Esophagus muscularis mucosa (tissue), 3 donors: Measurements from ENCODE around the gene ZNF557.
"Not testable (repeated sequence)": the region's sequence is repeated elsewhere in the genome, so short reads cannot be mapped to it uniquely, and the experiment has no call there.

ENCODE experiments used
- POLR2A ChIP-seq: fragments of 450-650 bp; IDR thresholded peaks from one replicate; pipeline ENCODE4 v1.6.1; 2017; ENCODE audit warnings: antibody characterized with exemption, moderate library complexity, mild to moderate bottlenecking, low read depth
- TF ChIP-seq, protein P1 (sequence below), 3 experiments: fragments of 200-600 bp in 2 of 3; fragments of 450-650 bp in 1 of 3; sonication (generic) in 2 of 3; IDR thresholded peaks; one replicate each; pipeline ENCODE4 v1.5.1; 2017 to 2019; ENCODE audit warnings: antibody characterized with exemption in 3 of 3, mild to moderate bottlenecking in 2 of 3, moderate library complexity in 1 of 3

DNA sequence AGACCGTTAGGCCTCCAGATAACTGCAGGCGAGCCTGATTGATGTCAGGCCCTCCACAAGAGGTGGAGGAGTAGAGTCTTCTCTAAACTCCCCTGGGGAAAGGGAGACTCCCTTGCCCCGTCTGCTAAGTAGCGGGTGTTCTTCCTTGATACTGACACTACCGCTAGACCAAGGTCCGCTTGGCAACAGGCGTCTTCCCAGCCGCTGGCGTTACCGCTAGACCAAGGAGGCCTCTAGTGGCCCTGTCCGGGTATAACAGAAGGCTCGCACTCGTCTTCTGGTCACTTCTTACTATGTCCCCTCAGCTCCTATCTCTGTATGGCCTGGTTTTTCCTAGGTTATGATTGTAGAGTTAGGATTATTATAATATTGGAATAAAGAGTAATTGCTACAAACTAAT, 2.4 kb upstream of the ZNF557 start:
- TF ChIP-seq, protein P1, sequence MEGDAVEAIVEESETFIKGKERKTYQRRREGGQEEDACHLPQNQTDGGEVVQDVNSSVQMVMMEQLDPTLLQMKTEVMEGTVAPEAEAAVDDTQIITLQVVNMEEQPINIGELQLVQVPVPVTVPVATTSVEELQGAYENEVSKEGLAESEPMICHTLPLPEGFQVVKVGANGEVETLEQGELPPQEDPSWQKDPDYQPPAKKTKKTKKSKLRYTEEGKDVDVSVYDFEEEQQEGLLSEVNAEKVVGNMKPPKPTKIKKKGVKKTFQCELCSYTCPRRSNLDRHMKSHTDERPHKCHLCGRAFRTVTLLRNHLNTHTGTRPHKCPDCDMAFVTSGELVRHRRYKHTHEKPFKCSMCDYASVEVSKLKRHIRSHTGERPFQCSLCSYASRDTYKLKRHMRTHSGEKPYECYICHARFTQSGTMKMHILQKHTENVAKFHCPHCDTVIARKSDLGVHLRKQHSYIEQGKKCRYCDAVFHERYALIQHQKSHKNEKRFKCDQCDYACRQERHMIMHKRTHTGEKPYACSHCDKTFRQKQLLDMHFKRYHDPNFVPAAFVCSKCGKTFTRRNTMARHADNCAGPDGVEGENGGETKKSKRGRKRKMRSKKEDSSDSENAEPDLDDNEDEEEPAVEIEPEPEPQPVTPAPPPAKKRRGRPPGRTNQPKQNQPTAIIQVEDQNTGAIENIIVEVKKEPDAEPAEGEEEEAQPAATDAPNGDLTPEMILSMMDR (IDR thresholded peaks at IDR 0.05) = peak; percentile 8 to 30 (median 27)
- not testable (repeated sequence) for TF ChIP-seq POLR2A
